ACC112 (cell line): ENCODE data around the gene PYY.

Source experiments
- H2AFZ ChIP-seq: fragments of 200-600 bp; sonication (generic); one replicate; pipeline ENCODE4 v1.6.0; 2017; ENCODE audit warnings: antibody characterized with exemption, low read length; ENCODE audit not compliant: unreplicated experiment
- H3K27ac ChIP-seq: fragments of 200-600 bp; sonication (generic); 2 replicates; pipeline ENCODE4 v1.5.1; 2014; ENCODE audit warnings: low read depth, mild to moderate bottlenecking, antibody characterized with exemption, low read length, moderate library complexity
- H3K27me3 ChIP-seq: fragments of 200-600 bp; sonication (generic); 2 replicates; pipeline ENCODE4 v1.6.1; 2014; ENCODE audit warnings: mild to moderate bottlenecking, antibody characterized with exemption, low read length, moderate library complexity, mixed read lengths; ENCODE audit not compliant: insufficient read depth
- H3K36me3 ChIP-seq: fragments of 200-600 bp; sonication (generic); 2 replicates; pipeline ENCODE4 v1.6.1; 2016; ENCODE audit warnings: mild to moderate bottlenecking, antibody characterized with exemption, low read length, moderate library complexity, mixed read lengths; ENCODE audit not compliant: insufficient read depth
- H3K4me1 ChIP-seq: fragments of 200-600 bp; sonication (generic); one replicate; pipeline ENCODE4 v1.6.1; 2016; ENCODE audit warnings: low read length, mixed read lengths; ENCODE audit not compliant: insufficient read depth, unreplicated experiment, control insufficient read depth
- H3K4me3 ChIP-seq: fragments of 200-600 bp; sonication (generic); 2 replicates; pipeline ENCODE4 v1.5.1; 2014; ENCODE audit warnings: mild to moderate bottlenecking, low read depth, low read length
- H3K79me2 ChIP-seq: fragments of 200-600 bp; sonication (generic); one replicate; pipeline ENCODE4 v1.6.0; 2016; ENCODE audit warnings: low read length; ENCODE audit not compliant: control insufficient read depth, unreplicated experiment, insufficient read depth

PYY gene

DNA sequence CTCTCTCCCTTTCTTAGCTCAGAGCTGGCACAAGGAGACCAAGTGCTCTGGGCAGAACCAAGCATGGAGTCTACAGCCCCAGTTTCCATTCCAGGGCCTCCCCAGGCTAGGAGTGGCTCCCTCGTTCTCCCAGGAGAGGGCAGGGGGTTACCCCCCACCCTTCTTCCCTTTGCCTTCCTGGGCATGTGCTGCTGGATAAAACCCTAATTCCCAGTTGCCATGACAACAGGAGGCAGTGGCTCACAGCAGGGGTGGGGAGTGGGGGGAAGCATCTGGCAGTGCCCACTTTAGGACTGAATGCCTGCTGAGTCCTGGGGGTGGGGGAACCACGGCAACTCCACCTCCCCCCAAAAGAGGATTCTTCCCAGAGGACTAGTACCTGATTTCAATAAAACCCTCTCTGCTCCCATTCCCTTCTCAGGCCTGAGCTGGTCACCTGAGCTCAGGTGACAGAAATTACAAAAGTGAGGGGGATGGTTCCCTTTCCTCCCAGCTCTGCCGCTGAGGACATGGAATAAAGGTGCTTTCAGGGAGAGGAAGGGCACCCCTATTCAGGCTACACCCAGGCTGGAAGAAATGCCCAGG lies 48.2 kb downstream of the PYY start:
- peak overlapping the region; percentile 87; the same call in 1 of the 2 replicates for H3K4me3 ChIP-seq
- H3K79me2 ChIP-seq = no peaks in the 10 kb centered on the region
- no peak overlapping the region for H3K27ac ChIP-seq
- no peak overlapping the region for H2AFZ ChIP-seq
- H3K36me3 ChIP-seq = no peaks in the 10 kb centered on the region
- peaks cover 4% of the 10 kb centered on the region; the same call in 1 of the 2 replicates for H3K27me3 ChIP-seq
- peaks cover 16% of the 10 kb centered on the region for H3K4me1 ChIP-seq
